ENCODE results near the gene SLC5A11. TPM values are rescaled to one million over a fixed set of nuclear protein-coding genes. Genes with fewer than 3 reads are reported as not detected.

The SLC5A11 gene
- total RNA-seq, 1 donor from 2014 or later: 0.22 TPM

DNA sequence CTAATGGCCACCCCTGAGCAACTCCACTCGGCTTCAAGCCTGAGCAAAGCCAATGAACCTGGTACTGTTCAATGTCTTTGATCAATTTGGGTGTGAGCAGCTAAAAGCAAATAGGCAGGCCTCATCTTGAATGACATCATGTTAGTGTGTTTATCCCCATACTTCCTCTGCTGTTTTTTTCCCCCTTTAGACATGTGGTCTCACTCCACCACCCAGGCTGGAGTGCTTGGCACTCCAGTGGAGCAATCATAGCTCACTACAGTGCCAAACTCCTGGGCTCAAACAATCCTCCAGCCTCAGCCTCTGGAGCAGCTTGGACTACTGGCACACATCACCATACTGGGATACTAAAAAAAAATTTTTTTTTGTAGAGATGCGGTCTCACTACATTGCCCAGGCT is 94.0 kb downstream of the SLC5A11 start:
- Mint-ChIP-seq H3K4me3 (no peak overlapping the region), H3K36me3 (peaks cover 38% of the 10 kb centered on the region), H3K9me3 (no peaks in the 10 kb centered on the region), H3K27me3 (ENCODE audit: low read depth) (no peaks in the 10 kb centered on the region), H3K27ac (no peak overlapping the region), H3K4me1 (no peaks in the 10 kb centered on the region)
- TF ChIP-seq CTCF (IDR thresholded peaks at IDR 0.05; ENCODE audit: unreplicated experiment): no peak
- DNase-seq (ENCODE audit: low spot score in 2 of 2, unreplicated experiment in 2 of 2): no peak

DNA sequence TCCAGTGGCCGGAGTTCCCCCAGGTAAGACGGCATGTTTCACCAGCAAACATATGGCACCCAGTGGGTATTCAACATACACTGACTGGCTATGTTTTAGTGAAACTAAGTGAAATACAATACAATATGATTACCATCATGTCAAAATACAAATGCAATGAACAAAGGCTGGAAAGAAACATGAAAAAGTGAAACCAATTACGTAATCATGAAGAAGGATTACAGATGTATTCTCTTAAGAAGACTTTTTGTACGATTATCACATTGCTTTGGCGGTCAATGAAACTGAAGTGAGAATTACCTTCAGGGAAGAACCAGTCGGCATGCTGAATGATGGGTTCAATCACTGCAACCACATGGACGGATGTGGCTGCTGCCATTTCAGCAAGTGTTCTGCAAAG is 97.7 kb downstream of the SLC5A11 start:
- Mint-ChIP-seq H3K9me3 (no peaks in the 10 kb centered on the region), H3K27ac (no peak overlapping the region), H3K4me3 (no peak overlapping the region), H3K27me3 (ENCODE audit: low read depth) (no peaks in the 10 kb centered on the region), H3K4me1 (no peaks in the 10 kb centered on the region), H3K36me3 (peaks cover 52% of the 10 kb centered on the region)
- no peak for TF ChIP-seq CTCF (IDR thresholded peaks at IDR 0.05; ENCODE audit: unreplicated experiment)
- no peak for DNase-seq (ENCODE audit: low spot score in 2 of 2, unreplicated experiment in 2 of 2)

- Mint-ChIP-seq H3K4me1 (no peaks in the 10 kb centered on the region), H3K4me3 (no peak overlapping the region), H3K36me3 (peaks cover 48% of the 10 kb centered on the region), H3K27ac (no peak overlapping the region), H3K9me3 (no peaks in the 10 kb centered on the region), H3K27me3 (ENCODE audit: low read depth) (no peaks in the 10 kb centered on the region)
- TF ChIP-seq CTCF (IDR thresholded peaks at IDR 0.05; ENCODE audit: unreplicated experiment): no peak
- no peak for DNase-seq (ENCODE audit: low spot score in 2 of 2, unreplicated experiment in 2 of 2)
Observed at GRCh38 chr16:24944206-24944605, 98.4 kb downstream of the SLC5A11 start.

GRCh38 chr16:24946155-24946554 is 100.4 kb downstream of the SLC5A11 start:
- no peak for DNase-seq (ENCODE audit: low spot score in 2 of 2, unreplicated experiment in 2 of 2)
- H3K27me3 Mint-ChIP-seq (ENCODE audit: low read depth): no peaks in the 10 kb centered on the region
- H3K4me3 Mint-ChIP-seq: no peak overlapping the region
- H3K4me1 Mint-ChIP-seq: no peaks in the 10 kb centered on the region
- no peak for TF ChIP-seq CTCF (IDR thresholded peaks at IDR 0.05; ENCODE audit: unreplicated experiment)
- H3K9me3 Mint-ChIP-seq: no peaks in the 10 kb centered on the region
- peaks cover 41% of the 10 kb centered on the region for H3K36me3 Mint-ChIP-seq
- H3K27ac Mint-ChIP-seq: no peak overlapping the region

- no peak for DNase-seq (ENCODE audit: low spot score in 2 of 2, unreplicated experiment in 2 of 2)
- Mint-ChIP-seq H3K4me3 (no peak overlapping the region), H3K36me3 (peaks cover 43% of the 10 kb centered on the region), H3K27ac (no peak overlapping the region), H3K27me3 (ENCODE audit: low read depth) (no peaks in the 10 kb centered on the region), H3K9me3 (no peaks in the 10 kb centered on the region), H3K4me1 (no peaks in the 10 kb centered on the region)
- TF ChIP-seq CTCF (IDR thresholded peaks at IDR 0.05; ENCODE audit: unreplicated experiment): no peak
Observed at GRCh38 chr16:24950275-24950674, 104.5 kb downstream of the SLC5A11 start.

DNA sequence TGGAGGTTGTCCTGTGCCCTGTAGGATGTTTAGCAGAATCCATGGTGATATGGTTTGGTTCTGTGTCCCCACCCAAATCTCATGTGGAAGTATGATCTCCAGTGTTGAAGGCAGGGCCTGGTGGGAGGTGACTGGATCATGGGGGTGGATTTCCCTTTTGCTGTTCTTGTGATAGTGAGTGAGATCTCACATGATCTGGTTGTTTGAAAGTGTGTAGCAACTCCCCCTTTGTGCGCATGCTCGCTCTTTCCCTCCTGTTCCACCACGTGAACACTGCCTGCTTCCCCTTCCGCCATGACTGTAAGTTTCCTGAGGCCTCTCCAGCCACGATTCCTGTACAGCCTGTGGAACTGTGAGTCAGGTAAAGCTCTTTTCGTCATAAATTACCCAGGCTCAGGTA is 107.5 kb downstream of the SLC5A11 start:
- Mint-ChIP-seq H3K4me3 (no peak overlapping the region), H3K27me3 (ENCODE audit: low read depth) (no peaks in the 10 kb centered on the region), H3K4me1 (no peaks in the 10 kb centered on the region), H3K27ac (no peak overlapping the region), H3K36me3 (peaks cover 43% of the 10 kb centered on the region), H3K9me3 (no peaks in the 10 kb centered on the region)
- DNase-seq (ENCODE audit: low spot score in 2 of 2, unreplicated experiment in 2 of 2): no peak
- TF ChIP-seq CTCF (IDR thresholded peaks at IDR 0.05; ENCODE audit: unreplicated experiment): no peak

Data from mesothelial cell of epicardium (in vitro differentiated cells).